ENCODE measurements around the gene SPINT1.

- TF ChIP-seq GATA2 (IDR thresholded peaks at IDR 0.05; ENCODE audit: low read depth, low read length) (no peak), GATA3 (IDR thresholded peaks at IDR 0.05; ENCODE audit: low read depth, low read length) (no peak)
These were observed 28.1 kb downstream of the SPINT1 start for GRCh38 chr15:40871749-40872617.
